CD4-positive, alpha-beta T cell treated with Interferon alpha-2 for 1 hour (primary cell): ENCODE measurements around the gene TTLL3.
"Not testable (repeated sequence)": the region's sequence is repeated elsewhere in the genome, so short reads cannot be mapped to it uniquely, and the experiment has no call there.

Experiments
- DNase-seq, 2 donors: peaks; one replicate each; pipeline ENCODE4 v3.0.0-alpha.2; 2020 to 2022

Gene TTLL3

GRCh38 chr3:9809615-9810432 lies at the start of gene TTLL3:
TTLL3 (plus strand) TSS chr3:9810262; CDS start chr3:9810662, 400 bp downstream.
- peak; percentile 41 to 46 for DNase-seq

GRCh38 chr3:9760779-9761505 lies 49.1 kb upstream of the TTLL3 start:
- DNase-seq: no peak

- no peak for DNase-seq
Measured at GRCh38 chr3:9761919-9762318, 48.1 kb upstream of the TTLL3 start.

GRCh38 chr3:9762871-9763270 lies 47.2 kb upstream of the TTLL3 start:
- no peak for DNase-seq

- DNase-seq: no peak
Measured at GRCh38 chr3:9765865-9766264, 44.2 kb upstream of the TTLL3 start.

- DNase-seq: no peak
Measured at GRCh38 chr3:9767418-9767817, 42.6 kb upstream of the TTLL3 start.

- no peak for DNase-seq
Measured at GRCh38 chr3:9768141-9768775, 41.8 kb upstream of the TTLL3 start.

GRCh38 chr3:9769012-9769411 lies 41.0 kb upstream of the TTLL3 start:
- no peak for DNase-seq

GRCh38 chr3:9769426-9770275 lies 40.4 kb upstream of the TTLL3 start, which contains the start of gene CAMK1:
CAMK1 (minus strand) TSS chr3:9769947; CDS start chr3:9767749, 2,198 bp downstream.
- peak; percentile 40 to 60 for DNase-seq

- DNase-seq: no peak
Measured at GRCh38 chr3:9770276-9770812, 39.7 kb upstream of the TTLL3 start.

GRCh38 chr3:9771007-9771406 lies 39.1 kb upstream of the TTLL3 start:
- DNase-seq: not testable (repeated sequence)

- no peak for DNase-seq
Measured at GRCh38 chr3:9776896-9777693, 33.0 kb upstream of the TTLL3 start.

- DNase-seq: no peak
Measured at GRCh38 chr3:9777694-9778021, 32.4 kb upstream of the TTLL3 start.

- no peak for DNase-seq
Measured at GRCh38 chr3:9778143-9779074, 31.7 kb upstream of the TTLL3 start.

GRCh38 chr3:9779075-9779593 lies 30.9 kb upstream of the TTLL3 start:
- DNase-seq: no peak

GRCh38 chr3:9779721-9780457 lies 30.2 kb upstream of the TTLL3 start:
- peak; percentile 27 to 47 for DNase-seq

- no peak for DNase-seq
Measured at GRCh38 chr3:9780458-9780812, 29.6 kb upstream of the TTLL3 start.

GRCh38 chr3:9780910-9781309 lies 29.2 kb upstream of the TTLL3 start:
- DNase-seq: no peak

GRCh38 chr3:9781551-9781950 lies 28.5 kb upstream of the TTLL3 start:
- DNase-seq: no peak
